Activated T-cell treated with anti-CD3 and anti-CD28 coated beads, Interleukin-2, amount 50 U/mL, for 24 hours (primary cell): ENCODE measurements around the gene PLCB3.

Experiments used
- DNase-seq: peaks from one replicate; pipeline ENCODE4 v3.0.0-alpha.2; 2020
- H3K27ac Mint-ChIP-seq: 2 replicates; pipeline ENCODE4 v1.8.0; 2020; ENCODE audit warnings: mild to moderate bottlenecking, mixed read lengths
- H3K27me3 Mint-ChIP-seq: 2 replicates; pipeline ENCODE4 v1.8.0; 2020; ENCODE audit warnings: mixed read lengths
- H3K36me3 Mint-ChIP-seq: 2 replicates; pipeline ENCODE4 v1.8.0; 2020; ENCODE audit warnings: low read depth, mixed read lengths
- H3K4me1 Mint-ChIP-seq: 2 replicates; pipeline ENCODE4 v1.8.0; 2020; ENCODE audit warnings: low read depth, mixed read lengths
- H3K4me3 Mint-ChIP-seq: 2 replicates; pipeline ENCODE4 v1.8.0; 2020; ENCODE audit warnings: mild to moderate bottlenecking, moderate library complexity, mixed read lengths
- H3K9me3 Mint-ChIP-seq: 2 replicates; pipeline ENCODE4 v1.8.0; 2020; ENCODE audit warnings: mixed read lengths

Gene PLCB3

GRCh38 chr11:64211181-64211872 is 40.0 kb upstream of the PLCB3 start:
- Mint-ChIP-seq H3K27ac (peak overlapping the region; percentile 85), H3K27me3 (no peaks in the 10 kb centered on the region)

GRCh38 chr11:64216879-64217278 is 34.5 kb upstream of the PLCB3 start:
- Mint-ChIP-seq H3K27ac (peak overlapping the region; percentile 52), H3K36me3 (peaks cover 91% of the 10 kb centered on the region), H3K4me1 (peaks cover 31% of the 10 kb centered on the region), H3K27me3 (no peaks in the 10 kb centered on the region), H3K9me3 (no peaks in the 10 kb centered on the region), H3K4me3 (no peak overlapping the region)
- no peak for DNase-seq

More at GRCh38 chr11:64211181-64211872, 40.0 kb upstream of the PLCB3 start:
- Mint-ChIP-seq H3K4me3 (no peak overlapping the region), H3K36me3 (peaks cover 92% of the 10 kb centered on the region), H3K4me1 (peaks cover 55% of the 10 kb centered on the region), H3K9me3 (no peaks in the 10 kb centered on the region)
- DNase-seq, result no peak

GRCh38 chr11:64218628-64219353 is 32.5 kb upstream of the PLCB3 start:
- peaks cover 90% of the 10 kb centered on the region for H3K36me3 Mint-ChIP-seq
- H3K4me1 Mint-ChIP-seq, result peaks cover 20% of the 10 kb centered on the region
- DNase-seq, result no peak
- no peaks in the 10 kb centered on the region for H3K27me3 Mint-ChIP-seq
- H3K4me3 Mint-ChIP-seq, result no peak overlapping the region
- H3K9me3 Mint-ChIP-seq, result no peaks in the 10 kb centered on the region
- H3K27ac Mint-ChIP-seq, result peak overlapping the region; percentile 34

GRCh38 chr11:64219354-64219684 is 32.0 kb upstream of the PLCB3 start:
- DNase-seq, result no peak
- peaks cover 90% of the 10 kb centered on the region for H3K36me3 Mint-ChIP-seq
- no peak overlapping the region for H3K4me3 Mint-ChIP-seq
- peaks cover 18% of the 10 kb centered on the region for H3K4me1 Mint-ChIP-seq
- no peaks in the 10 kb centered on the region for H3K27me3 Mint-ChIP-seq
- peak overlapping the region; percentile 34 for H3K27ac Mint-ChIP-seq
- no peaks in the 10 kb centered on the region for H3K9me3 Mint-ChIP-seq

GRCh38 chr11:64219755-64220154 is 31.6 kb upstream of the PLCB3 start:
- Mint-ChIP-seq H3K27ac (peak overlapping the region; percentile 34), H3K27me3 (no peaks in the 10 kb centered on the region), H3K4me3 (no peak overlapping the region), H3K36me3 (peaks cover 90% of the 10 kb centered on the region), H3K4me1 (peaks cover 15% of the 10 kb centered on the region), H3K9me3 (no peaks in the 10 kb centered on the region)
- DNase-seq, result no peak

- H3K4me3 Mint-ChIP-seq, result no peak overlapping the region
- peaks cover 15% of the 10 kb centered on the region for H3K4me1 Mint-ChIP-seq
- peaks cover 90% of the 10 kb centered on the region for H3K36me3 Mint-ChIP-seq
- H3K27me3 Mint-ChIP-seq, result no peaks in the 10 kb centered on the region
- H3K9me3 Mint-ChIP-seq, result no peaks in the 10 kb centered on the region
- peak overlapping the region; percentile 37 for H3K27ac Mint-ChIP-seq
- no peak for DNase-seq
Observed at GRCh38 chr11:64220271-64220670, 31.1 kb upstream of the PLCB3 start.

- no peak for DNase-seq
- Mint-ChIP-seq H3K9me3 (no peaks in the 10 kb centered on the region), H3K27me3 (no peaks in the 10 kb centered on the region), H3K36me3 (peaks cover 88% of the 10 kb centered on the region), H3K4me3 (no peak overlapping the region), H3K27ac (peak overlapping the region; percentile 26), H3K4me1 (peaks cover 17% of the 10 kb centered on the region)
Observed at GRCh38 chr11:64220798-64221197, 30.5 kb upstream of the PLCB3 start.

GRCh38 chr11:64222651-64223000 is 28.7 kb upstream of the PLCB3 start:
- peak overlapping the region; percentile 57 for H3K27ac Mint-ChIP-seq
- H3K9me3 Mint-ChIP-seq, result no peaks in the 10 kb centered on the region
- peaks cover 22% of the 10 kb centered on the region for H3K4me1 Mint-ChIP-seq
- no peaks in the 10 kb centered on the region for H3K27me3 Mint-ChIP-seq
- no peak for DNase-seq
- peaks cover 88% of the 10 kb centered on the region for H3K36me3 Mint-ChIP-seq
- H3K4me3 Mint-ChIP-seq, result no peak overlapping the region

GRCh38 chr11:64223001-64223651 is 28.2 kb upstream of the PLCB3 start:
- Mint-ChIP-seq H3K27ac (peak overlapping the region; percentile 57), H3K27me3 (no peaks in the 10 kb centered on the region), H3K9me3 (no peaks in the 10 kb centered on the region), H3K4me3 (no peak overlapping the region), H3K36me3 (peaks cover 85% of the 10 kb centered on the region), H3K4me1 (peaks cover 27% of the 10 kb centered on the region)
- DNase-seq, result peak; percentile 35

GRCh38 chr11:64224151-64224890 is 27.0 kb upstream of the PLCB3 start:
- no peaks in the 10 kb centered on the region for H3K27me3 Mint-ChIP-seq
- peaks cover 80% of the 10 kb centered on the region for H3K36me3 Mint-ChIP-seq
- H3K9me3 Mint-ChIP-seq, result no peaks in the 10 kb centered on the region
- peak overlapping the region; percentile 86 for H3K4me3 Mint-ChIP-seq
- peak overlapping the region; percentile 93 for H3K27ac Mint-ChIP-seq
- peak; percentile 50 for DNase-seq
- H3K4me1 Mint-ChIP-seq, result peaks cover 30% of the 10 kb centered on the region

GRCh38 chr11:64224891-64225607 is 26.3 kb upstream of the PLCB3 start:
- no peak for DNase-seq
- H3K9me3 Mint-ChIP-seq, result no peaks in the 10 kb centered on the region
- H3K36me3 Mint-ChIP-seq, result peaks cover 77% of the 10 kb centered on the region
- H3K4me1 Mint-ChIP-seq, result peaks cover 37% of the 10 kb centered on the region
- H3K27me3 Mint-ChIP-seq, result no peaks in the 10 kb centered on the region
- H3K27ac Mint-ChIP-seq, result peak overlapping the region; percentile 93
- H3K4me3 Mint-ChIP-seq, result peak overlapping the region; percentile 86

GRCh38 chr11:64225608-64226506 is 25.5 kb upstream of the PLCB3 start, which contains the start of the genes NUDT22 and TRPT1:
Gene NUDT22, plus strand, starts transcription at chr11:64226274. Its CDS starts 379 bp downstream, at chr11:64226653.
Gene TRPT1, minus strand, starts transcription at chr11:64226186. Its CDS starts 326 bp downstream, at chr11:64225860.
- H3K27ac Mint-ChIP-seq, result peak within 1 kb of the TSS; percentile 93
- peaks cover 38% of the 10 kb centered on the region for H3K4me1 Mint-ChIP-seq
- peak; percentile 99 for DNase-seq
- no peaks in the 10 kb centered on the region for H3K9me3 Mint-ChIP-seq
- H3K27me3 Mint-ChIP-seq, result no peaks in the 10 kb centered on the region
- peak within 1 kb of the TSS; percentile 86 for H3K4me3 Mint-ChIP-seq
- peaks cover 68% of the 10 kb centered on the region for H3K36me3 Mint-ChIP-seq

GRCh38 chr11:64226507-64227051 is 24.8 kb upstream of the PLCB3 start:
- H3K36me3 Mint-ChIP-seq, result peaks cover 61% of the 10 kb centered on the region
- peaks cover 42% of the 10 kb centered on the region for H3K4me1 Mint-ChIP-seq
- H3K9me3 Mint-ChIP-seq, result no peaks in the 10 kb centered on the region
- H3K27me3 Mint-ChIP-seq, result no peaks in the 10 kb centered on the region
- DNase-seq, result peak; percentile 75
- H3K4me3 Mint-ChIP-seq, result peak overlapping the region; percentile 86
- peak overlapping the region; percentile 93 for H3K27ac Mint-ChIP-seq
